HFFc6 (cell line): Measurements from ENCODE around the gene PLXNA4. TPM values are rescaled to one million over a fixed set of nuclear protein-coding genes. Genes with fewer than 3 reads are reported as not detected.

Experiments
- DNase-seq: peaks from one replicate; pipeline ENCODE4 v3.0.0-alpha.2; 2018
- H3K27ac Mint-ChIP-seq: 2 replicates; pipeline ENCODE4 v1.8.0; 2020; ENCODE audit warnings: mild to moderate bottlenecking, mixed read lengths
- H3K27me3 Mint-ChIP-seq: 2 replicates; pipeline ENCODE4 v1.8.0; 2021; ENCODE audit warnings: mild to moderate bottlenecking, moderate library complexity, mixed read lengths; ENCODE audit not compliant: insufficient read depth
- H3K36me3 Mint-ChIP-seq: 2 replicates; pipeline ENCODE4 v1.8.0; 2021; ENCODE audit warnings: low read depth, mixed read lengths
- H3K4me1 Mint-ChIP-seq: 2 replicates; pipeline ENCODE4 v1.8.0; 2020; ENCODE audit warnings: low read depth, mixed read lengths
- H3K4me3 Mint-ChIP-seq: 2 replicates; pipeline ENCODE4 v1.8.0; 2020; ENCODE audit warnings: mild to moderate bottlenecking, moderate library complexity, mixed read lengths
- H3K9me3 Mint-ChIP-seq: 2 replicates; pipeline ENCODE4 v1.8.0; 2020; ENCODE audit warnings: mild to moderate bottlenecking, mixed read lengths
- total RNA-seq, 6 experiments: library from RNA; stranded (reverse); fragmentation: NEBNext Ultra II Directional; extraction: Animal tissue kit (Norgen Biotek cat#: 25700); gene quantifications; 2 replicates in 1 of 6; 3 replicates in 5 of 6; pipeline ENCODE4 v1.2.3, GENCODE V29; 2021
- TF ChIP-seq, protein P1 (sequence below): fragments of 200-600 bp; sonication (generic); IDR thresholded peaks from 2 replicates; pipeline ENCODE4 v1.5.0; 2021; ENCODE audit warnings: antibody characterized with exemption, mild to moderate bottlenecking

Gene PLXNA4
- total RNA-seq, 6 experiments from 2014 or later, result 0.02 to 0.14 (median 0.05) TPM; not detected in 2

- no peak for DNase-seq
- Mint-ChIP-seq H3K36me3 (no peaks in the 10 kb centered on the region), H3K27ac (no peak overlapping the region), H3K4me3 (no peak overlapping the region), H3K4me1 (no peaks in the 10 kb centered on the region), H3K9me3 (no peaks in the 10 kb centered on the region), H3K27me3 (peaks cover 36% of the 10 kb centered on the region)
- TF ChIP-seq, protein P1, sequence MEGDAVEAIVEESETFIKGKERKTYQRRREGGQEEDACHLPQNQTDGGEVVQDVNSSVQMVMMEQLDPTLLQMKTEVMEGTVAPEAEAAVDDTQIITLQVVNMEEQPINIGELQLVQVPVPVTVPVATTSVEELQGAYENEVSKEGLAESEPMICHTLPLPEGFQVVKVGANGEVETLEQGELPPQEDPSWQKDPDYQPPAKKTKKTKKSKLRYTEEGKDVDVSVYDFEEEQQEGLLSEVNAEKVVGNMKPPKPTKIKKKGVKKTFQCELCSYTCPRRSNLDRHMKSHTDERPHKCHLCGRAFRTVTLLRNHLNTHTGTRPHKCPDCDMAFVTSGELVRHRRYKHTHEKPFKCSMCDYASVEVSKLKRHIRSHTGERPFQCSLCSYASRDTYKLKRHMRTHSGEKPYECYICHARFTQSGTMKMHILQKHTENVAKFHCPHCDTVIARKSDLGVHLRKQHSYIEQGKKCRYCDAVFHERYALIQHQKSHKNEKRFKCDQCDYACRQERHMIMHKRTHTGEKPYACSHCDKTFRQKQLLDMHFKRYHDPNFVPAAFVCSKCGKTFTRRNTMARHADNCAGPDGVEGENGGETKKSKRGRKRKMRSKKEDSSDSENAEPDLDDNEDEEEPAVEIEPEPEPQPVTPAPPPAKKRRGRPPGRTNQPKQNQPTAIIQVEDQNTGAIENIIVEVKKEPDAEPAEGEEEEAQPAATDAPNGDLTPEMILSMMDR, result no peak
Observed at GRCh38 chr7:132333301-132333700, 243.0 kb downstream of the PLXNA4 start.

DNA sequence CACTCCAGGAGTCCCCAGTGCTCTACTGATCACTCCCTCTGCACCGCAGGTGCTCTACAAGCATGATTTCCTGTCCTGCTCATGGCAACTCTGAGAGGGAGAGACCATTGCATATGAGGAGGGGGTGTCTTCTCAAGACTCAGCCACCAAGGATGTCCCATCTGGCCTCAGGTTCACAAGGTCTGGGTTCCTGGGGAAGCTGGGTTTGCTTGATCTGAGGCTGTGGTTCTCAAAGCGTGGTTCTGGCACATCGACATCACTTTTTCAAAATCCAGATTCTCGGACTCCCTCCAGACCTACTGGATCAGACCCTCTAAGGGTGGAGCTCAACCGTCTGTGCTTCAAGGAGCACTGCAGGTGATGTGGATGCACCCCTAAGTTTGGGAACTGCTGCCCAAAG lies 247.5 kb downstream of the PLXNA4 start:
- no peak for DNase-seq
- no peak overlapping the region for H3K27ac Mint-ChIP-seq
- no peaks in the 10 kb centered on the region for H3K9me3 Mint-ChIP-seq
- TF ChIP-seq, protein P1, result no peak
- H3K4me3 Mint-ChIP-seq, result no peak overlapping the region
- no peaks in the 10 kb centered on the region for H3K4me1 Mint-ChIP-seq
- peaks cover 42% of the 10 kb centered on the region for H3K27me3 Mint-ChIP-seq
- no peaks in the 10 kb centered on the region for H3K36me3 Mint-ChIP-seq

GRCh38 chr7:132328047-132328620 lies 248.1 kb downstream of the PLXNA4 start:
- peaks cover 39% of the 10 kb centered on the region for H3K27me3 Mint-ChIP-seq
- H3K4me1 Mint-ChIP-seq, result no peaks in the 10 kb centered on the region
- H3K36me3 Mint-ChIP-seq, result no peaks in the 10 kb centered on the region
- no peak for DNase-seq
- no peak overlapping the region for H3K4me3 Mint-ChIP-seq
- TF ChIP-seq, protein P1, result no peak
- H3K27ac Mint-ChIP-seq, result no peak overlapping the region
- no peaks in the 10 kb centered on the region for H3K9me3 Mint-ChIP-seq

- Mint-ChIP-seq H3K4me1 (no peaks in the 10 kb centered on the region), H3K36me3 (no peaks in the 10 kb centered on the region), H3K9me3 (no peaks in the 10 kb centered on the region), H3K27ac (no peak overlapping the region), H3K4me3 (no peak overlapping the region), H3K27me3 (peaks cover 32% of the 10 kb centered on the region)
- TF ChIP-seq, protein P1, result no peak
- DNase-seq, result no peak
Observed at GRCh38 chr7:132326878-132327589, 249.2 kb downstream of the PLXNA4 start.

GRCh38 chr7:132322970-132323369 lies 253.3 kb downstream of the PLXNA4 start:
- no peaks in the 10 kb centered on the region for H3K36me3 Mint-ChIP-seq
- H3K4me3 Mint-ChIP-seq, result no peak overlapping the region
- no peaks in the 10 kb centered on the region for H3K9me3 Mint-ChIP-seq
- TF ChIP-seq, protein P1, result no peak
- H3K27me3 Mint-ChIP-seq, result peaks cover 46% of the 10 kb centered on the region
- DNase-seq, result no peak
- H3K4me1 Mint-ChIP-seq, result peaks cover 7% of the 10 kb centered on the region
- H3K27ac Mint-ChIP-seq, result no peak overlapping the region
